HG02678 (cell line): ENCODE measurements around the gene TRIM9.

Experiments used
- ATAC-seq: cut with Tn5 transposase; IDR thresholded peaks from one replicate; pipeline ENCODE4 v1.9.1; 2021; ENCODE audit warnings: mild to moderate bottlenecking, moderate library complexity; ENCODE audit not compliant: unreplicated experiment

Gene TRIM9

DNA sequence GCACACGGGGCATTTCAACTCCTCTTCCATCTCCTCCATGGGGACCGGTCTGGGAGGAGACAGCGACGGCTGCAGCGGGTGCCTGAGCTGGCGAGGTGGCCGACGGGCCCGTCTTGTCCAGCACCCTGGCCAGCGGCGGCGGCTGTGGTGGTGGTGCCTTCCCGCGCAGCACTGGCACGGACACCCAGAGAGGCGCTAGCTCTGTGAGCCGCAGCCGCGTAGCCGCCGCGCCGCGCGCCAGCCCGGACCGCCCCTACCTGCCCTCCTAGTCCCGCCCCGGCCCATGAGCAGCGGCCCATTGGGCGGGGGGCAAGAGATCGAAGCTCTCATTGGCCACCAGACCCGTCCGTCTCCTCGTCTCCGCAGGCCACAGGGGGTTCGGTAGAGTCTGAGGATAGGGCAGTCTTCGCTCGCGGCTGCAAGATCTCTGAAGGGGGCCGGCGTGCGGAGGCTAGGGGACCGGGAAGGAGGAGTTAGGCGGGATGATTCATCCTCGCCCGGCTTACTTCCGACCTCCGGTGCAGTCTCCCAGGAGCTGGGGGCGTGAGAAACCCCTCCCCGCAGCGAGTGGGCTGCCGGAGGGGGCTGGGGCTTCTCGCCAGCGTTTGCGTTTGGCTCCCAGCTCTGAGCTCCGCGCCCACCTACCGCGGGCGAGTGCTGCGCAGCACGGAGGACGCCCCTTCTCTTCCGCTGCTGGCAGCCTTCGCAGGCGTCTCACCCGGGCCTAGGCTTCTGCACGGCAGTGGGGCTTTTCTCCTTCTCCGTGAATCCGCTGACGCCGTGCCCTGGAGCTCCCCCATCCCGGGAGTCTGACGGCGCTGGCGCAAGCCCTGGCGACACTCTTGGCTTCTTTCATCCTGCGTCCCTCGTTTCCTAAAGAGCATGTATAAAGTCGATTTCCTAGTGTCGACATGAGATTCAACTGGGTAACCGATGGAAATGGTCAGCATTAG is at the start of gene TRIM9:
TSS of gene TRIM9 (minus strand) at position 205 of the 953 bp plus-strand sequence. CDS start at position 39, 166 bp downstream.
- peak; percentile 99 for ATAC-seq

DNA sequence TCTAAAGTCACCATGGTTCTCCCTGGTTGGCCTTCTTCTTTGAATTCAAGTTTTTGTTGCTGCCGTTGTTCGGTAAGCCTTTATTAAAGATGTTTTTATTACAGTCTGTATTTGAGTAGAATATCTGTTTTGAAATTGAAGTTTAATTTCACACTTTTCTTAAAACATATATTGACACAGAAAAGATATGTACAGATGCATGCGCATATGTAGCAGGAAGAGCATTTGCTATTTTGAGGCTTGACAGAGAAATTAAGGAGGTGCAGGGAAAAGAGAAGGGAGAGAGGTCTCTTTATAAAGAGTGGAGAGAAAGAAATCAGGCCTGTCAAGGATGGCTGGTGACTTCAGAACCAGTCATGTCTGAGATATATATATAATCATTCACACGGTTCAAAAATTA is 46.0 kb upstream of the TRIM9 start:
- ATAC-seq, result no peak

DNA sequence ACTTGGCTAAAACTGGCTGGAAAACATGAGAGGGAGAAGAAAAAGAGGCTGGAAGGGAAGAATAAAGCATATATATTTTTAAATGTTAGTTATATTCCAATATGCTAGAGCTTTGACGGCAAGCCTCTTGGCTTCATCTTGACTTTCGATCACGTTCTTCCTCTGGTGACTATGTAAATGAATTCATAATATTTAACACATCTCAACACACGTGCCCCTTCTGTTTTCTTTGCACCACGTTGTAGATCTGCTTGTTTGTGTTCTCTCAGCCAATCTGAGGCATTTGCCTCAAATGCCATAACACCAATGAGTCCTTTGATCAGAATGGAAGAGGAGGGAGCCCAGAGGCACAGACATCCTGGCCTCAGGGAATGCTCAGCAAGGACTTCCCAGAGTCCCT is 45.4 kb upstream of the TRIM9 start:
- ATAC-seq, result no peak

DNA sequence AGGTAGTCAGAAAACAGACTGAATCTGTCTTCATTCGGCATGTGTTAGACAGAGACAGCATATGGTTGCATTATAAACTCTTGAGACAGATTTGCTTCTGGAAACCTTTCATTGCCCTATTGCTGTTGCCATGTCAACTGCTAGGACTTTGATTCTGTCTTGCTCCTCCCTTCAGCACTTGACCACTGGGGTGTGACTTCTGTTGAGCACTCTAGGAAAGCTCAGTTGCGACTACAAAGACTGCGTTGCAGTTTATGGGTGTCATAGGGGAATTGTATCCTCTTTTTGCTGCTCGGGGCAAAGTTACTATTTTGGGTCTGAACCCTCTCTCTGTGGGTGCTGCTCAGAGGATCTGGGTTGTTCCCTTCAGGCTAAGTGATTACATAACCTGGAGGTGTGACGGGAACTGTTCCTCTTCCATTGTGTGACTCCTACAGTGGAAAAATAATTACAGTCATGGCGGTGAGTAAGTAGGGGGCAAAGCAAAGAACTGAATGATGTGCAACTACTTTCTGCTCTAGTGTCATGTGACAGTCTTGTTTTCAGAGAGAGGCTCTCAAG is 44.3 kb upstream of the TRIM9 start:
- no peak for ATAC-seq

DNA sequence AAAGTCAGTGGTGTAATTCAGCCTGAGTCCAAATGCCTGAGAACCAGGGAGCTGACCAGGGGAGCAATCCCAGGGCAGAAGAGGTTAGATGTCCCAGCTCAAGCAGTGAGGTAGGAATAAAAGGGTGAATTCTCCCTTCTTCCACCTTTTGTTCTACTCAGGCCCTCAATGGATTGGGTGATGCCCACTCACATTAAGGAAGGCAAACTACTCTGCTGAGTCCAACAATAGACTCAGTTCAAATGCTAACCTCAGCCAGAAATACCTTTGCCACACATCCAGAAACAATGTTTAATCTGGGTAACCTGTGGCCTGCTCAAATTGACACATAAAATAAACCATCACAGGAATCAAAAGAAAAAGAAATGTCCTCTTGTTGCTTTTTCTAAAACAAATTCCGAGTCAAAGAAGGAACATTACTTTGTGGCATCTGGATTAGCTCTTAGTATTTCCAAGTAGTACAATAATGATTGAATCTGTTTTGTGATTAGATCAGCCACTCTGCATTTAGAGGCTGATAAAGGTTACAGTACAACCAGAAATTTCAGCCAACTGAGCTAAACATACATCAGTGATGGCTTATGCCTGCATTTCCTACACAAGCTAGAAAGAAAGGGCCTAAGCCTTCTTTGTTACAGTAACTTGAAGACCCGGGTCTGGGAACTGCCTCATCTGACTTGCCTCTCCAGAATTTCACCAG is 43.6 kb upstream of the TRIM9 start:
- no peak for ATAC-seq

DNA sequence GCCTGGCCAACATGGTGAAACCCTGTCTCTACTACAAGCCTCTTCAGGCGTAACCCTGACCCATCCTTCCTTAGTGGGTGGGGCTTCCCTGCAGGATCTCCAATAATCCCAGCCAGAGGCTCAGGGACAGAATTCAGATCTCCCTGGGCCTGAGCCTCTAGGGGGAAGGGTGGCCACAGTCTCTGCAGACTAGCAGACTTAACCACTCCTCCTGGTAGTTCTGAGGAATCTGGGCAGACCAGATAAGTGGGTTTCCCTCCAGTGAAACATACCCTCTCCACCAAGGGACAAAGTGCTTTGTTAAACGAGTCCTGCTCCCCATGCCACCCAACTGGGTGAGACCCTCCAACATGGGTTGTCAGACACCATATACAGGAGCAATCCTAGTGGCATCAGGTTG is 36.6 kb upstream of the TRIM9 start:
- ATAC-seq, result no peak

DNA sequence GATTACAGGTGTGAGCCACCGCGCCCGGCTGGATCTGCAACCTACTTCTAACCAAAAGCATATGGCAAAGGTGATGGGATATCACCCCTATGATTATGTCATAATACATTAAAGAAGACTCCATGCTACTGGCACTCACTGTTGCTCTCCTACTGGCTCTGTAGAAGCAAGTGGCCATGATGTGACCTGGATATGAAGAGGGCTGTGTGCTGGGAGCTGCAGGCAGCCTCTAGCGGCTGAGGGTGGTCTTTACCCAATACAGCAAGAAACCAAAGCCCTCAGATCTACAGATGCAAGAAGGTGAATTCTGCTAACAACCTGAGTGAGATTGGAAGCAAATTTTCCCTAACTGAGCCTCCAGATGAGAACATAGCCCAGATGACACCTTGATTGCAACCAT is 34.2 kb upstream of the TRIM9 start:
- no peak for ATAC-seq

DNA sequence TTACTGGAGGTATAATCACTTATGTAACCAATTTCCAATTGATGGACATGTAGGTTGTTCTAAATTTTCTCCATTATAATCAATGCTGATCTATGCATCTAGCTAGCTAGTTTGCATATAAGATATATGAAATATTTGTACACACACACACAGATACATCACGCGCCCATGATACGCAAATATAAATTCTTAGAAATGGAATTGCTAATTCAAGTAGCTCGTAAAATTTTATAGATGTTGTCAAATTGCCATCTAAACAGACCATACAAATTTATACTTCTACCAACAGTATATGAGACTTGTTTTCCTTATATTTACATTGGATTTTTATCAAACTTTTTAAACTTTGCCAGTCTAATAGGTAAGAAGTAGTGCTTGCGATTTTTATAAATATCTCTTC is 29.1 kb upstream of the TRIM9 start:
- no peak for ATAC-seq

DNA sequence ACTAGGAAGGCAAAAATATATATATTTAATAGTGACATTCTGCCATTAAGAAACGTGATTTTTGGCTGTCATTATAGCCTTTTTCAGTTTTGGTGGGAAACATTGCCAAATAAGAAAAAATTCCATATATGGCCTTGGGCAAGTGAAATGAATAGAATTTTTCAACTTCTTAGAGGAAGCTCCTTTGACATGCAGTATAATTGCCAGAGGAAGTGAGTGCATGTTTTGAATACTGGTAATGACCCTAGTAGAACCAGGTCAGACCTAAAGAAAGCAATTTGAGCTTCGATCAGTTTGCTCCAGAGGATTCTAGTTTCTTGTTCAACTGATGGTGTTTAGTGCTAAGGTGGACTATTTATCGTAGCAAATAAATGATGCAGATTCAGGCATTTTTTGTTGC is 26.2 kb upstream of the TRIM9 start:
- ATAC-seq, result no peak

DNA sequence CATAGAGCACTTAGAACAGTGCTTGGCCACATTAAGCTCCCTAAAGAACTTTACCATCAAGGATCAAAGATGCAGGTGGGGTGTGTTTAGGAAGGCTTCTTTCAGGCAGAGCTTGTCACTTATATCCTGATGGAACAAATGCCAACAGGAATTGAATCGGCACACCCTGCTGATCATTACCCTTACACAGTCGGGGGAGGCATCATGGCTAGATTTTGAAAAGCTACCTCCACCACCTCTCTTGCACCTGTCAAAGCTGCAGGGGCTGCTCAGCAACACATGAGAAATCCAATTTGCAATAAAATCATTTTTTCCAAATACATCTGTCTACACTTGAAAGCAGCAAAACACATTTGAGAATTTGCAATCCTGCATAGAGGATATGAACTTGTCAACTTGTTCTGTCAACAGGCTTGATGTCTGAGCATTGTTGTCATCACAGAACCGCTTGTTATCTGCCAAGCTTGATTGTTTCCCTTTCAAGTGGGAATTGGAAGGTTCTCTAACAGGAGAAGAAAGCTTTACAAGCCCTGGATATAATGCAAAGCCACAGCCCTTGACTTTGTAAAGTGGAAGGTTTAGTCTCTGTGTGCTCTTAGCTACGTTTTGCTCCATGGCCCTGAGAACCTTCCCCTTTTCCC is 24.6 kb upstream of the TRIM9 start:
- no peak for ATAC-seq

DNA sequence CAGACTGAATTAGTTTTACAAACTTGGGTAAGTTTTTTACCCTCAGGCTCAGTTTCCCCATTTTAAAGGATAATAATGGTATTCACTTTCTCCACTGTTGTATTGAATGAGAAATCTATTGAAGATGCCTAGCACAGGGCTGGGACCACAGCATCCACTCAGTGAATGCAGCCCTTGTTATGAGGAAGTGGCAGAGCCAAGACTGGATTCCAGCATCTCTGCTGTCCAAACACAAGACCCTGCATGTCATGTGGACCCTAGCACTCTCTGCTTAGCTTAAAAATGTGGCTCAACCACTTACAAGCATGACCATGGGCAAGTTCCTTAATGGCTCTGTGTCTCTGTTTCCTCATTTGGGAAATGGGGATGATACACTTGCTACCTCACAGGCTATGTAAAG is 24.1 kb upstream of the TRIM9 start:
- no peak for ATAC-seq

DNA sequence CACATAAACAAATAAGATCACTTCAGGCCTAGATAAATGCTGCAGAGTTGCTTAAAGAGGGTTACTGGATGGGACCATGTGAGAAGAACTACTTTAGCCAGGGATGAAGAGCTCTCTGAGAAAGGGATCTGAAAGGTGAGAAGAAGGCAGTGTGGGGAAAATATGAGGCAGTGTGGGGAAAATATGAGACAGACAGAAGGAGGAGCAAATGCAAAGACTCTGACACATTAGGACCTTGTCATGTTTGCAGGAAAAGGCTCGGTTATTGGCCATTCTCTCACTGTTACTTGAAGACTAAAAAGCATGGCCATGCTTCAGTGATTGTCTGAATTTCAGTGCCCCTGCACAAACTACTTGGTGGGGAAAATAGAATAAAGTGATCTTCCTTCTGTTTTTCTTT is 22.7 kb upstream of the TRIM9 start:
- no peak for ATAC-seq

DNA sequence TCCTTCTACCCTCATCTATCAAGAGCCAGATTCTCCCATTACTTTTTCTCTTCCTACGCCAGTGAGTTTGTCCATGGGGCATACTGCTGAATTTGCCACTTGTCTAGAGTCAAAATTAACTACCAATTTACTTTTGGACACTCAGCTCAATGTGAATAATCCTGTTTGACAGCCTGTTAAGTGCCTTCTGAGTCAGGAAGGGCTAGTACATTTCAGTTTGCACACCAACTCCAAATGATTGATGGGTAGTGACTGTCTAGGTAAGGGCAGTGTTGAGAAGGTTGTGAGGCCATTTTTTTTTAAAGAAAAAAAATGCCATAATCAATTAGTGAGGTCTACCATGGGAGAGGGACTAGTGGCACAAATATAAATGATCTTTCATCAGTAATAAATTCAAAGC is 21.8 kb upstream of the TRIM9 start:
- ATAC-seq, result no peak

DNA sequence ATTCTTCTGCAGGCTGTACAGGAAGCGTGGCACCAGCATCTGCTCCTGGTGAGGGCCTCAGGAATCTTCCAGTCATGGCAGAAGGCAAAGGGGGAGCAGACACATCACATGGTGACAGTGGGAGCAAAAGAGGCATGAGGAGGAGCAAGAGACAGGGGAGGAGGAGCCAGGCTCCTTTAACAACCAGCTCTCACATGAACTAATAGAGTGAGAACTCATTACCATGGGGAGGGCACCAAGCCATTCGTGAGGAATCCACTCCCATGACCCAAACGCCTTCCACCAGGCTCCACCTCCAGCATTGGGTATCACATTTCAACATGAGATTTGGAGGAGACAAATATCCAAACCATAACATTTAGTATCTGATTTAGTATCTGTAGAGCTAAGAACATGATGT is 14.7 kb upstream of the TRIM9 start:
- ATAC-seq, result no peak

DNA sequence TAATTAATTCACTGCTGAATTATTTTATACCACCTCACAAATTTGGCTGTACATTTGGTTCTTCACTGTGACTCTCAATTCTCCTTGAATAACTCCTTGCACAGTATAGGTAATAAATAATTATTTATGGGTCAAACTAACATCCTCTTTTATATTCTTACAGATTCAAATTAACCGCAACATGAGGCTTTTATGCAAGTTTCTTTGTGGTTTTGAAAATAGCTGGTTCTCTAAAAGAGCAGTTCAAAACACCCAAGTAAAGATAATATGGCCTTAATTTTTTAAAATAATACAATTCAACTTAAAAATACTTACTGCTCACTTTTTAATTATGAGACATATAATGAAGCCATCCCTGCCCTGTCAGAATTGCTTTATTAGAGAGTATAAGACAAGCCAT is 12.9 kb upstream of the TRIM9 start:
- ATAC-seq, result no peak

DNA sequence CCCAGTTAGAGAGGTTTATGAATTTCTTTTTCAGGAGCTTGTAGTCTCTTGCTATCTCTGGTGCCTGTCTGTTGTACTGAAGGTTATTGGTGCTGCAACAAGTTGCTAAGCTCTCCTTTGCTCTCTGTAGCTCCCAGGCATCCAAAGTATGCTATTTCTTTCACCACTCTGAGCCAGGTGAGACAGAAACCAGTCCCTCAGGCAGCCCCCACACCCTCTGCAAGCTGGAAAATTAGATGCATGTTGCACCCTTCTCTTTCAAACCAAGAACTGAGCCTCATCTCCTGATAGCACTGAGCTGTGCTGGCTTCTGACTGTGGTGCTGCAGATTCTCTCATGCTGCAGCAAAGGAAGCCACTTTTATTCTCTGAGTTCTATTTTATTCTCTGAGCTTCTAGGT is 9.6 kb upstream of the TRIM9 start:
- no peak for ATAC-seq

DNA sequence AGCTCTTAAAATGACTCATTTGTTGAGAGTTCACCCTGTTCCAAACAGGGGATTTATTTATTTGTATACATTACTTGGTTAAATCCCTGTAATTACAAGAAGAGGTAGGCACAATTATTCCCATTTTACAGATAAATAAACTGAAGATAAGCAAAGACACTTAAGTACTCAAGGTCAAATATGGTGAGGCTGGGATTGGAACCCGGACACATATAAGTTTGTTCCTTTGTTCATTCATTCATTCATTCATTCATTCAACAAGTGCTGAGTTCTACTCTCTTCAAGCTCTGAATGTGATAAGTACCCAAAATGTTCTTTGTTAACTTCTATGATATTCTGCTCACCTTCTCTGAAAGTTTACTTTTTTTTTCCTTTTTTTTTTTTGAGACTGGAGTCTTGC is 2.4 kb upstream of the TRIM9 start:
- no peak for ATAC-seq

DNA sequence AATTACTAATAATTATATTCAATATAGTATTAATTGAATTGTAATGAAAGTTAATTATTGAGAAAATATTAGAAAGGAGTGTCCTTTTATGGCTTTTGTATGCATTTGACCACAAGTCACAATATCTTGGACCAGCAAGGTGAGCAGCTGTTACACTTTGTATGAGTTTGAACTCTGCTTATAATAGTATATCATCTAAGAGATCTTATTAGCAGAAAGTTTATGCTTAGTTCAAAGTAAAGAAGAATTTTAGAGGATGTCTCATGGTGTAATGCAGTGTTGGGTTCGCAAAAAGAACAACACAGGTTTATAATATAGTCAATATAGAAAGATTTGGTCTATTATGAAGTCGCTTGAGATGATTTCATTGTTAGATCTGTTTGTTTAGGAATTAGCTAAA is 2.0 kb upstream of the TRIM9 start:
- no peak for ATAC-seq

DNA sequence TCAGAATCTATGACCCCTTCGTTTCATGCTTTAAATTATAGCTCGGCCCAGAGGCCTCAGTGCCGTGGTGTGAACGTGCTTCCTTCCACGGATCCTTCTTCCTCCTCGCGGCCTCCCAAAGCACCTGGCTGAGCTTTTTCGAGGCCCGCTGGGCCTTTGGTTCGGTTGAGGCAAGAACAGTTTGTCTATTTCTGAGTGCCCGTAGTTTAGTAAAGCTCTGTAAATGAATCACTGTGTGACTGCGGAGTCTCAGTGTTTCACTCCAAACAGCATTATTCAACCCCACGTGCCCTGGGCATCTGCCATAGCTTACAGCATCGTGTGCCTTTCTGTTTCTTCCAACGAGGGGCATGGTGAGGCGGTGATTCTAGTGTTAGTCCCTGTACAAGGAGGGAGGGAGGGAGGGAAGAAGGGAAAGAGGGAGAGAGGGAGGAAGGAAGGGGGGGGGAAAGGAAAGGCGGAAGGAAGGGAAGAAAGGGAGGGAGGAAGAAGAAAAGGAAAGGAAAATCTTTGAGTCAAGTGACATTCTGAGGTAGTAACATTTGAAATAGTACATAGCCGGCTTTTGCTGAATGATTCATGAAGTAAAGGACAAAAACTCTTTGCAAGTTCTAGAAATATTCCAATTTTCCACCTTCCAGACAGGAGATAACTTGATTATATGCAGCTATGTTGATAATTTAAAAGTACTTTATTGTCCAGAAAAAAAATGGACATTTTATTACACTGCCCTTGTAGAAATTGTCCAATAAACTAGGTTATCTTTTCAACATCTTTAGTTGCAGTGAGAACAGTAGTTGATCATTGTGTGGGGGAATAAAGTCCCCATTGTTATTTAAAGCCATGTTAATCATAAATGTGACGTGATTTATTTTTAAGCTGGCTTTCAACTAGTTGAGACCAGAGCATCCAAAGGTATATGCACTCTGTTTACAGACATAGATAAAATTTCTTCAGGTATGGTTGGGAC is 1.2 kb upstream of the TRIM9 start:
- no peak for ATAC-seq

DNA sequence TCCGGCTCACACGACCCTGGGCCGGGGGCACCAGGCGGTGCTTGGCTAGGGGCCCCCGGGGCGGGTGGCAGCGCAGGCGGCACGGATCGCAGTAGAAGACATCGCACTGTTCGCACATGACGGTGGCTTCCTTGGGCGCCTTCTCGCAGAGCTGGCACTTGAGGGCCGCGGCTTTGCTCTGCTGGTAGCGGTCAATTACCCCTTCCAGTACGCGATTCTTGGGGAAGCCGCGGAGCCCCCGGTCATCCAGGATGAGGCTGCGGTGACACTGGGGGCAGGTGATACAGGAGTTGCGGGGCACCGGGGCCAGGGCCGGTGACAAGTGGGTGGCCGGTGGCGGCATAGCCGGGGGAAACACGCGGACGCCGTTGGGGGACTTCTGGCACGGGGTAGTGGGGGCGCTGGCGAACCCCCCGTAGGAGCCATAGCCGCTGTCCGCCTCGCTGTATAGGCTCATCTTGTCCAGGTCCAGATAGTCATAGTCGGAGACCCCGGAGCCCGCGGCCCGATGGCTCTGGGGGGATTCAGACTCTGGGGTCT is 553 bp downstream of the TRIM9 start:
- no peak for ATAC-seq
